Activated CD4-positive, alpha-beta T cell treated with anti-CD3 and anti-CD28 coated beads, Interleukin-2, amount 50 U/mL, for 24 hours (primary cell): ENCODE data around the gene LYPD5.
"Not testable (repeated sequence)": the region's sequence is repeated elsewhere in the genome, so short reads cannot be mapped to it uniquely, and the experiment has no call there.

Experiments
- DNase-seq, 2 donors: peaks; one replicate each; pipeline ENCODE4 v3.0.0-alpha.2; 2020; ENCODE audit warnings: low read depth in 1 of 2, low spot score in 1 of 2

The LYPD5 gene, protein sequence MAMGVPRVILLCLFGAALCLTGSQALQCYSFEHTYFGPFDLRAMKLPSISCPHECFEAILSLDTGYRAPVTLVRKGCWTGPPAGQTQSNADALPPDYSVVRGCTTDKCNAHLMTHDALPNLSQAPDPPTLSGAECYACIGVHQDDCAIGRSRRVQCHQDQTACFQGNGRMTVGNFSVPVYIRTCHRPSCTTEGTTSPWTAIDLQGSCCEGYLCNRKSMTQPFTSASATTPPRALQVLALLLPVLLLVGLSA

DNA sequence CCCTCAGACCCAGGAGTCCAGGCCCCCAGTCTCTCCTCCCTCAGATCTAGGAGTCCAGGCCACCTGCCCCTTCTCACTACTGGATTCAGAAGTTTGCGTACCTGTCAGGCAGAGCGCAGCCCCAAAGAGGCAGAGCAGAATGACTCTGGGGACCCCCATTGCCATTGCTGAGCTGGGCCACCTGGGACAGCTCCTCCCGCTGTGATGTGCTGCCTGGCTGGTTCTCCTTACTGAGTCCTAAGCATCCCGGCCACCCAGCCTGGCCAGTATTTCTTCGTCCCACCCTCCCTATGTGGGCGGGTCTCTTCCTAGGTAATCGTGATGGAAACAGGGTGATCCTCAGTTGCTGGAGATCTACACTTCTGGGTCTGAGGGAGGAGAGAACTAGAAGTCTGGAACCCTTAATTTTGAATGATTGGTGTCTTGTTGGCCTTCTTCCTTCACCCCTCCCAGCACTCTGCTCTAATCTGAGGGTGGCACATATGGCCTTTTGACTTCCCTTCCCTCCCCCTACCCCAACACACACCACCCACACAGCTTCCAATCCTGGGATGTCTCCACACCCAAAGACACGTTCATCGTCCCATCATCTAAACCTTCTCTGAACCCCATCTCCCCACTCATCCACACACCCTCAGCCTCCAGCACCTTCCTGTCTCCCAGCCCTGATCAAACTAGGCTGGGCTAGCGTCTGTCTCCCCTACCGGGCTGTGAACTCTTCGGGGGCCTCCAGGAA is at the start of gene LYPD5:
Gene LYPD5 (minus strand): TSS at position 232 of the 736 bp plus-strand sequence. CDS start 67 bp downstream, at position 165.
- no peak for DNase-seq

DNA sequence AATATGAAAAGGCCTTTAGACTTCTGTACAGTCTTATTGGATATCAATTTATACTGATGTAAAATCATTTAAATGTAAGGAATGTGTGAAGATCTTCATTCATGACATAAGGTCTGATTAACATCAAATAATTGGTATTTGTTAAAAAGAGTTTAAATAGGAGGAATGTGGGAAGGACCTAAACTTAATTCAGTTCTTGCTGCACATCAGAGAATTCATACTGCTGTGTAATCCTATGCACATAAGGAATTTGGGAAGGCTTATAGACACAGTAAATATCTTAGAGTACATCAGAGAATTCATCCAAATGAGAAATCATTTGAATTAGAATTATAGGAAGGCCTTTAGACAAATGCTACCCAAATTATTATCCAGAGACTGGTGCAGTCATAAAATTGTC is 46.6 kb upstream of the LYPD5 start:
- no peak for DNase-seq

DNA sequence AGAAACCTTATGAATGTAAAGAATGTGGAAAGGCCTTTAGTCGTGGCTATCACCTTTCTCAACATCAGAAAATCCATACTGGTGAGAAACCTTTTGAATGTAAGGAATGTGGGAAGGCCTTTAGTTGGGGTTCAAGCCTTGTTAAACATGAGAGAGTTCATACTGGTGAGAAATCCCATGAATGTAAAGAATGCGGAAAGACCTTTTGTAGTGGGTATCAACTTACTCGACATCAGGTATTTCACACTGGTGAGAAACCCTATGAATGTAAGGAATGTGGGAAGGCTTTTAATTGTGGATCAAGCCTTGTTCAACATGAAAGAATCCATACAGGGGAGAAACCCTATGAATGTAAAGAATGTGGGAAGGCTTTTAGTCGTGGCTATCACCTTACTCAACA is 45.6 kb upstream of the LYPD5 start:
- DNase-seq = no peak

DNA sequence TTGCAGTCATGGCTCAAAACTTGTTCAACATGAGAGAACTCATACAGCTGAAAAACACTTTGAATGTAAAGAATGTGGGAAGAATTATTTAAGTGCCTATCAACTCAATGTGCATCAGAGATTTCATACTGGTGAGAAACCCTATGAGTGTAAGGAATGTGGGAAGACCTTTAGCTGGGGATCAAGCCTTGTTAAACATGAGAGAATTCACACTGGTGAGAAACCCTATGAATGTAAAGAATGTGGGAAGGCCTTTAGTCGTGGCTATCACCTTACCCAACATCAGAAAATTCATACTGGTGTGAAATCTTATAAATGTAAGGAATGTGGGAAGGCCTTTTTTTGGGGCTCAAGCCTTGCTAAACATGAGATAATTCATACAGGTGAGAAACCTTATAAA is 45.0 kb upstream of the LYPD5 start:
- no peak for DNase-seq

DNA sequence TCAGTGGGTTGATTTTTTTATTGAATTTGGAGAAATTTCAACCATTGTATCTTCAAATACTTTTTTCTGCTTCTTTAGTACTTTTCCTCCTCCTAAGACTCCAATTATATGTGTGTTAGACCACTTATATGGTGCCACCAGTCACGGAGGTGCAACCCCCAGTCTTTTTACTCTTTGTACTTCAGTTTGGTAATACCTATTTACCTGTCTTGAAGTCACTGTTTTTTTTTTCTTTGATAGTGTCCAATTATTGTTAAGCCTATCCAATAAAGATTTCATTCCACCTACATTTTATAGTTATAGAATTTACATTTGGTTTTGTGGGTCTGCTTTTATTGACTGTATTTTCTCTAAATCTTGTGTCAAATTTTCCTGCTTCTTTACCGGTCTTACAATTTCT is 39.8 kb upstream of the LYPD5 start:
- DNase-seq = no peak

DNA sequence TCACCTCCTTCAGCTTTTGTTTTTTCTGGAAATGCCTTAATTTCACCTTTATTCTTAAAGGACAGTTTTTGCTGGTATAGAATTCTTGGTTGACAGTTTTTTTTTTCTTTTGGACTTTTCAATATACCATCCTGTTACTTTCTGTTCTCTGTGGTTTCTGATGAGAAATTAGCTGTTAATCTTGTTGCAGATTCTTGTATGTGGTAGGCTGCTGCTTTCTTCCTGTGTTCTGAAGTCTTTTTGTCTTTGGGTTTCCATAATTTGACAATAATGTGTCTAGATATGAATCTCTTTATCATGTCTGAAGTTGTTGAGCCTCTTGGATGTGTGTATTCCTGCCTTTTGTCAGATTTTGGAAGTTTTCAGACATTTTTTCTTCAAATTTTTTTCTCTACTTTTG is 36.9 kb upstream of the LYPD5 start:
- no peak for DNase-seq

DNA sequence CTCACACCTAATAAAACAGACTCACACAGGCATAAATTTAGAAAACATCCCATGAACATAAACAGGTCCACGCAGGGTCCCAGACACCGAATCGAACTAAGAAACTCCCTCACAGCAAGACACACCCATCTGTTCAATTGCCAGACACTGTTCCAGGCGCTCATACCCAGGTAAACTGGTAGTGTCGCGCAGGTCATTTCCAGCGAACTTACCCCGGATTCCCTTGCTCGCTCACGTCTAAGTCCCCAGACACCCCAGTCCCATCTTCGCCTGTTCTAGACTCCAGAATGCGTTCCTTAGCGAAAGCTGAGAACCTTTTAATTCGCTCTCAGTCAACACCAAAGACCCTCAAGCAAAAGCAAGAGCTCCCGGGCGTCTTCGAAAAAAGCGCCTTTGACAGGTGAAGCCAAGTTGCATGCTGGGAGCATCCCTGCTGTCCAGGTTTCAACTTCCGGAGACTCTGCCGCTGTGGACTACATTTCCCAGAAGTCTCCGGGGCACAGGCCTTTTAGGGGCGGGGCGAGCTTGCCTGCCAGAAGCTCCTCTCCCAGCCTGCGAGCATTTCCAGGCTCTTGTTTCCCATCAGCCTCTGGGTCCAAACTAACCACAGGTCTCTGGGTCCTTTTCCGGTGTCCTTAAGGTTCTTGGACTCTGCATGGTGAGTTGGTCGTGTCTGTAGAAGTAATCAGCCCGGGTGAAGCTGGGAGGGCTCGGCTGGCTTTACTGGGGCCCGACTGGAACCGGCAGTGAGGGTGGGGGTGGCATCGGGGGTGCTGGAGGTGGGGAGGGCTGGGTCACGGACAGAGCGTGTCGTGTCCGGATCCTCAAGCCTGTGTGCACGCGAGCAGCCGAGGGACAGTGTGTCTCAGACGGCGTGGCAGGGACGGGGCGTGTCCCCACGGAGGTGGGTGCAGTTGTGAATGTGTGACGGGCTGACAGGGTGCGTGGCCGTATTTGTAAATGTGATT is 24.8 kb upstream of the LYPD5 start, which contains the start of gene ZNF283:
Gene ZNF283 (plus strand): TSS at position 535 of the 968 bp plus-strand sequence. CDS start 6,184 bp downstream, outside the sequence.
- DNase-seq = peak; percentile 59 to 79

DNA sequence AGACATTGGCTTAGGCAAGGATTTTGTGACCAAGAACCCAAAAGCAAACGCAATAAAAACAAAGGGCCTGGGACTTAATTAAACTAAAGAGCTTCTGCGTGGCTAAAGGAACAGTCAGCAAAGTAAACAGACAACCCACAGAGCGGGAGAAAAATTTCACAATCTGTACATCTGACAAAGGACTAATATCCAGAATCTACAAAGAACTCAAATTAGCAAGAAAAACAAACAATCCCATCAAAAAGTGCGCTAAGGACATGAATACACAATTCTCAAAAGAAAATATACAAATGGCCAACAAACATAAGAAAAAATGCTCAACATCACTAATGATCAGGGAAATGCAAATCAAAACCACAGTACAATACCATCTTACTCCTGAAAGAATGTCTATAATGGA is 22.3 kb upstream of the LYPD5 start:
- DNase-seq = not testable (repeated sequence)

DNA sequence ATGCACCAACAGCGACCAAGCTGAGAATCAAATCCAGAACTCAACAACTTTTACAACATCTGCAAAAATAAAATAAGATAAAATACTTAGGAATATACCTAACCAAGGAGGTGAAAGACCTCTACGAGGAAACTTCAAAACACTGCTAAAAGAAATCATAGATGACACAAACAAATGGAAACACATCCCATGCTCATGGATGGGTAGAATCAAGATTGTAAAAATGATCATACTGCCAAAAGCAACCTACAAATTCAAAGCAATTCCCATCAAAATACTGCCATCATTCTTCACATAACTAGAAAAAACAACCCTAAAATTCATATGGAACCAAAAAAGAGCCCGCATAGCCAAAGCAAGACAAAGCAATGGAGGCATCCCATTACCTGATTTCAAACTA is 21.6 kb upstream of the LYPD5 start:
- DNase-seq = not testable (repeated sequence)

DNA sequence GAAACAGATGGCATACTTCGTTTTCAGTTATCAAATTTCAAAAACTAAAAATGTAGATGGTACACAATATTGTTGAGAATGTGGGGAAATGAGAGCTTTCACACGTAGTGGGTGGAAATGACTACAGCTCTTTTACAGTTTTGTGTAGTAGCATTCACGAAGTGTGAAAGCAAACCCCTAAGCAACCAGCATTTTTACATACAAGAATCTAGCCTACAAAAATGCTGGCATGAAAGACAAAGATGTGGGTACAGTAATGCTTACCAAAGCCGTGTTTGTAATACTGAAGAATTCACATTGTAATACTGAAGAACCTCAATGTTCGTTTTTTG is 18.6 kb upstream of the LYPD5 start:
- DNase-seq = no peak

DNA sequence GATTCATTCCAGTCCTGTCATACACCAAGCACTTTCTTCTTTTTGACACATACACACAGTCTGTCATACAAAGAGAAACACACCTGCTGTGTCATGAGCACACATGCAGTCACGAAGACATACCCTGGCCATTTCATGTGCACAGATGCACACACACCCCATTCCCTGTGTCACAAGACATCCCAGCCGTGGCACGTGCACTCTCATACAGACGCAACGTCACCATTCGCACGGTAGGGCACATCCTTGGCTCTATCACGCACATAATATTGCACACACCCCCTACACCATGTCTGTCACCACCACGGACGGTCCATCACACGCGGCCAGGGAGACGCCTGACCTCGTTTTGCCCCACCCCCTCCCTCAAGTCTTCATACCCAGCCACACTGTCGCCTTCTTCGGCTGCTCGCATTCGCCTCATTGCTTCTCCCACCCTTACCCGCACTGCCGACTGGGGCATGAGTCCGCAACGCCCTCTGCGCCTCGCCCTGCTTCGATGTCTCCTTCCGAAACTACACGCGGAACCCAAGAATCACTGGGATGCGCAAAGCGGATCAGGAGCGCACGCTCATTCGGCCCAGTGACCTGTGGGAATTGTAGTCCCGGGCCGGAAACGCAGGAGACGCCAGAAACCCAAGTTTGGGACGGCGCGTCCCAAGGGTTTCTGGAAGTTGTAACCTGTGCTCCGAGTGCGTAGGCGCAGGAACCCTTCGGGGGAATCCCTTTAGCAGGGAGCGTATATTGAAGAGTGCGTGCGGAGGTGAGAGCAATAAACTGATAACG is 18.0 kb upstream of the LYPD5 start:
- peak in 1 of 2 donors; percentile 29 for DNase-seq

DNA sequence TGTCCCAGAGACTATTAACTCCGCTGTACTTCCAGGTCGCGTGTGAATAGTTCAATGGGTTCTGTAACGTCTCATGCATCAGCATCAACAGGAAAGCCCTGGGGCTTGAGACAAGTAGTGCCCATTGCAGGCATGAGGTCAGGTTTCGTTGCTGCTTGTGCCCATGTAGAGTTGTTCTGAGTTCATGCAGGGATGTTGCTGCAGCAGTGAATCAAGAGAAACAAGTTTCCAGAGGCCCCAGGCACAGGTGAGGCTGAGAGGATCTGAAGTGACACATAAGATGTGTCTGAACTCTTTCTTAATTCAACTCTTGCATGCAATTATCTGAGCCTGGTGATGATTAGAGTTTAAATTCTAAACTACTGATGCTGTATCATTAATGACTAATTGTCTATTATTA is 16.3 kb upstream of the LYPD5 start:
- no peak for DNase-seq

DNA sequence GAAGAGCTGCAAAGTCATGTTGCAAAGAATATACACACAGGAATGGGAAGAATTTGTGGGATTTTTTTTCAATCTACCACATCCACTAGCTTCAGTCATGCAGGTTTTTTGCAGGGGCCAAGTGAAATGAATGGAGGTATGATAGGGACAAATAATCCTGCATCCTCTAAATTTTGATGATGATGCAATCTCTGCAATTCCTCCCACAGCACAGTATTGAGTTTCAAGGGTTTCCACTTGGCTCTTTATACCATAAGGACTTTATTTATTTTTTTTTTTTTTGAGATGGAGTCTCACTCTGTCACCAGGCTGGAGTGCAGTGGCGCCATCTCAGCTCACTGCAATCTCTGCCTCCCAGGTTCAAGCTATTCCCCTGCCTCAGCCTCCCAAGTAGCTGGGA is 15.2 kb upstream of the LYPD5 start:
- DNase-seq = not testable (repeated sequence)

DNA sequence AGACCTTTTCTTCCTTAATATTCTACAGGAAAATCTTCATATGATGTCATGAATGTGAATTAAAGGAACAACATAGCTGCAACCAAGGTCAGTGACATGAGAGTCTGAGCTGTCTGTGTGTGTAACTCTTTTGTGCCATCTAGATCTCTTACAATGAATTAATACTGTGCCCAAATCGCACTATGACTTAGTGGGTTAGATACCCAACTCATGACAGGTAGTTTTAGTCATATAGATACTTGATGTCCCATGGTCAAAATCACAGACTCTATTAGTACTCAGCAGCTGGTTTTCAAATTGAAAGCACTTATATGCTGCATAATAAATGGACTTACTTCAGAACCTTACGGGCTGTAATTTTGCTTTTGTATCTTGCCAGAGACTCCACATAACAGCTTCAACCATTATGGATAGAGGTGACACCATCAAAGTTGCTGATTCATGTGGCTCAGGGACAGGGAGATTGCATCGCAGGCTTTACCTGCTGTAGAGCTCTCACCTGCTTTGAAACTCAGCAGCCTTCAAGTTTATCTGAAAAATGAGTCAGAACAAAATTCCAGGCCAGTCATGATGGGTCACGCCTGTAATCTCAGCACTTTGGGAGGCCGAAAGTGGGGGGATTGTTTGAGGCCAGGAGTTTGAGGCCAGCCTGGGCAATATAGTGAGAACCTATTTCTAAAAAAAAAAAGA is 12.6 kb upstream of the LYPD5 start:
- no peak for DNase-seq

DNA sequence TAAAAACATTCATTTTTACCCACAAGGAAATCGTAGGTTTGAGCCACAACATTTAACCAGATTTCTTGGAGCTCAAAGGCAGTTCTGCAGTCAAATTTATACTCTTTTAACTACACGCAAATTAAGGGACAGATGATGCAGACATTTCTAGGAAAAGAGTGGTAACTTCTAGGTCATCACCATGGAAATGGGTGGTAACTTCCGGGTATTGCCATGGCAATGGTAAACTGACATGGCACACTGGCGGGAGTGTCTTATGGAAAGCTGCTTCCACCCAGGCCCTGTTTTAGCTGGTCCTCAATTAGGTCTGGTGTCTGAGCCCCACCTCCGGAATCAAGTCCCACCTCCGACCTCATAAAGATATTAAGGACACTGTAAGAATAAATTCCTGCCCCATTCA is 10.4 kb upstream of the LYPD5 start:
- DNase-seq = no peak

DNA sequence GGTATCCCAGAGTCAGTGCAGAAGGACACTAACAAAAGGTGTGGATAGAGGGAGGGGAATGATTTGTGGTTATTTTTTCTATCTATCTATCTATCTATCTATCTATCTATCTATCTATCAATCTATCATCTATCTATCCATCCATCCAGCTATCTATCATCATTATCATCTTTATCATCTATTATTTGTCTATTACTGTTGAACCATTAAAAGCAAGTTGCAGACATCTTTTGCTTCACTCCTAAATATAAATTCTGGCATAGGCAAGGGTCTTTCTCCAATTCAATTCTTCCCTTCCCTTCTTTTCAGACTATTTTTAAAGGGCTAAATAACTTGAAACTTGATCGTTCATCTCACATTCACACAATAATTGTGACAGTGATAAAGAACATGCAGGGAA is 10.0 kb upstream of the LYPD5 start:
- no peak for DNase-seq

DNA sequence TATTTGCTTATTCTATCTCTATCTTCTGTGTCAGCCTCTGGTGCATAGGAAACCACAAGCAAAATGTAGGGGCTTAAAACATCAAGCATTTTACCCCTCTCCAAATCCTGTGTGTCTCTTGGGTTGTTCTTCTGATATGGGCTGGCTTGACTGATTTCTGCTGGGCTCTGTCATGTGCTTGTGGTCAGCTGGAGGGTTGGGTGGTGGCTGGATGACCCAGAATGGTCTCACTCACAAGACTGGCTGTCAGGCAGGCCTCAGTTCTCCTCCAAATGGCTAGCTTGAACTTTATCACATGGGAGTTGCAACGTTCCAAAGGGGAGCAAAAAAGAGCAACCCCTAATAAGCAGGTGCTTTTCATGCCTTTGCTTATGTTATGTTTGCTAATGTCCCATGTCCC is 9.6 kb upstream of the LYPD5 start:
- no peak for DNase-seq

DNA sequence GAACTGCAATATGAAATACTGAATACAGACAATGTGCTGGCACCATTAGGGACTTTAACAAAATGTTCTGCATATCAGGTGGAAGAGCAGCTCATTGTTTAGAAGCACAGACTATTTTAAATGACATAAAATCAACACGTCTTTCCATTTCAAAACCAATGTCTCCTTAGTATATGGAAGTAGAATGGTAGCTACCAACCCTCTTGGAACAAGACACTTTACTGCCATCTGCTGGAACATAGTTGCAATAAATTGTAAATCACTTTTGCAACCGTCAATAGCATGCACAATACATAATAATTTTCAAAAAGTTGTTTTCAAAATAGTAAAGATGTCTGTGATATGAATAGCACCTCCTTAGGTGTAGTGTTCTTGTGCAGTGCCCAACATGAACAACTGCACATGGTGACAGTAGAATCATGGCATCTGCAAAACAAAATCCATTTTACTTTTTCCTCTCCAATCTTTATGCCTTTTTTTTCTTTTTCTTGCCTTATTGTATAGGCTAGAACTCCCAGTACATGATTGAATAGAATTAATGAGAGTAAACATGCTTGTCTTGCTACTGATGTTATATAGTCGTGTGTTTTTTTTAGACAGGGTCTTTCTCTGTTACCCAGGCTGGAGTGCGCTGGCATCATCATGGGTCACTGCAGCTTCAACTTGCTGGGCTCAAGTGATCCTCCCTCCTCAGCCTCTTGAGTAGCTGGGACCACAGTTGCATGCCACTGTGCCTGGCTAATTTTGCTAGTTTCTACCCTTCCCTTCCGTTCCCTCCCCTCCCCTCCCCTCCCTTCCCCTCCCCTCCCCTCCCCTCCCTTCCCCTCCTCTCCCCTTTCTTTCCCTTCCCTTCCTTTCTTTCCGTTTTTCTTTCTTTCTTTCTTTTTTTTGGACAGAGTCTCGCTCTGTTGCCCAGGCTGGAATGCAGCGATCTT is 7.8 kb upstream of the LYPD5 start:
- no peak for DNase-seq

DNA sequence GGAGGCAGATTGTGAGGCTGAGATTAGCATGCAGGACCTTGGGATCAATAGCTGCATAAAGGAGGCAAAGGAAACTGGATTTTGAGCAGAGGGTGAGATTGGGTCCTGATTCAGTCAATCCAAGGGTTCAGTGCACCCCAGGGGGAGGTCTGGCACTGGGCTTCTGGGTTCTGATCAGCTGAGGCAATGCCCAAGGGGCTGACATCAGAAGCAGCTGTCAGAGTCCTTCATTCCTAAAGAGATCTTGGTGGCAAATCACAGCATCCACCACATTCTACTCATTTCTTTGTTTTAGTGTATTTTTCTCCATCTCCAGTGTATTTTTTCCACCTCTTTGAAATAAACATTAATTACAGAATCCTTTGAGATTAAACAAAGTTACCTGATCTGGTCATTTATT is 5.4 kb upstream of the LYPD5 start:
- DNase-seq = no peak
